ENCODE measurements around the gene MSH5. TPM values are rescaled to one million over a fixed set of nuclear protein-coding genes. Genes with fewer than 3 reads are reported as not detected.

MSH5 gene
- total and polyA plus RNA-seq, 9 of the 15 experiments (the other 6 are each of a cell fraction or from before 2014, with no cell fraction given), result 12.5 to 104 (median 46.6) TPM

DNA sequence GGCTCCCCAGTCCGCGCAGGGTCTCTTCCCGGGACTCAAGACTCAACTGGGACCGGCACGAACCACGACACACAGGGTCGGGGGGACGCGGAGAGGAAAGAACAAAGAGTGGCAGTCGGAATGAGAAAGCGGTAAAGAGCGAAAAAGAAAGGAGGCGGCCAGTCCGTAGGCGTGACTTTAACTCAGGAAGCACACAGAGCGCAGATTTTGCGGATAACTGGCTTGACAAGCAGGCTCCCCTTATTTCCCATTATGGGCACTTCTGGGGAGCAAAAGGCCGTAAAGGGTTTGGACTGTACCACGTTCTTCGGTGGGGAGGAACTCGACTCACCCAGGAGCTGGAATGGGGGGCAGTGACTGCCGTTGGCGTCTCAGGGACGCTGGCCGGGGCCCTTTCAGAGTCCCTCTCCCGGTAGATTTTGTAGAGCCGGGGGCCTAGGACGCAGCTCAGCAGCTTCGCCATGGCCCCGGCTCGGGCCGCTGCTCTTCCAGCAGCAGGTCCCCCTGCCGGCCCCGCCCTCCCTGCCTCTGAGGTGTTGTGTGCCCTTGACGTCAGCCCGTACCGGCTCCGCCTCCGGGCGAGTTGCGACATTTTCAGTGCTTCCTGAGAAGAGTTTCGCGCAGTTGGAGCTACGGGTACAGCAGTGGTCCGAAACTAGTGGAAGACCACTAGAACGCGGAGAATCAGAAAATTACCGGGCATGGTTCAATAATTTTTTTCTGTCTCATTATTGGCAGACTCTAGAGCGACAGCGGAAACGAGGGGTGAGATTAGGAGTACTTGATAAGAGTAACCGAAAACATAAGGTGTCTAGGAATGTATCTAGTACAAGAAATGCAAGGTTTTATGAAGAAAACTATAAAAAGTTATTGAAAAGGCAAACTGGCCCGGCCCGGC, 36.7 kb upstream of the MSH5 start, which contains the start of gene ABHD16A (continued):
- TF ChIP-seq, protein P1, sequence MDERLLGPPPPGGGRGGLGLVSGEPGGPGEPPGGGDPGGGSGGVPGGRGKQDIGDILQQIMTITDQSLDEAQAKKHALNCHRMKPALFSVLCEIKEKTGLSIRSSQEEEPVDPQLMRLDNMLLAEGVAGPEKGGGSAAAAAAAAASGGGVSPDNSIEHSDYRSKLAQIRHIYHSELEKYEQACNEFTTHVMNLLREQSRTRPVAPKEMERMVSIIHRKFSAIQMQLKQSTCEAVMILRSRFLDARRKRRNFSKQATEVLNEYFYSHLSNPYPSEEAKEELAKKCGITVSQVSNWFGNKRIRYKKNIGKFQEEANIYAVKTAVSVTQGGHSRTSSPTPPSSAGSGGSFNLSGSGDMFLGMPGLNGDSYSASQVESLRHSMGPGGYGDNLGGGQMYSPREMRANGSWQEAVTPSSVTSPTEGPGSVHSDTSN (CRISPR knock-in tag; IDR thresholded peaks at IDR 0.05; ENCODE audit: low read depth), result peak; percentile 11; the same call in 1 of the 2 replicates
- TF ChIP-seq, protein P1 (tag; conservative IDR thresholded peaks at IDR 0.05; ENCODE audit: low read depth), result peak; percentile 28; the same call in 1 of the 2 replicates
- peak; percentile 48; the same call in 1 of the 2 replicates for TF ChIP-seq TCF3 (CRISPR knock-in tag; IDR thresholded peaks at IDR 0.05)
- no peak for TF ChIP-seq HSF4 (CRISPR knock-in tag; IDR thresholded peaks at IDR 0.05; ENCODE audit: borderline replicate concordance)
- TF ChIP-seq KLF10 (CRISPR knock-in tag; IDR thresholded peaks at IDR 0.05), result no peak
- peak; percentile 74 for TF ChIP-seq TAF9B (IDR thresholded peaks at IDR 0.05; ENCODE audit: partially characterized antibody)
- no peak for TF ChIP-seq SAFB (IDR thresholded peaks at IDR 0.05; ENCODE audit: borderline replicate concordance, low read depth, low read length)
- TF ChIP-seq RFX5 (IDR thresholded peaks at IDR 0.05; ENCODE audit: low read depth, low read length), result peak; percentile 28; the same call in 1 of the 2 replicates
- TF ChIP-seq, protein P2, sequence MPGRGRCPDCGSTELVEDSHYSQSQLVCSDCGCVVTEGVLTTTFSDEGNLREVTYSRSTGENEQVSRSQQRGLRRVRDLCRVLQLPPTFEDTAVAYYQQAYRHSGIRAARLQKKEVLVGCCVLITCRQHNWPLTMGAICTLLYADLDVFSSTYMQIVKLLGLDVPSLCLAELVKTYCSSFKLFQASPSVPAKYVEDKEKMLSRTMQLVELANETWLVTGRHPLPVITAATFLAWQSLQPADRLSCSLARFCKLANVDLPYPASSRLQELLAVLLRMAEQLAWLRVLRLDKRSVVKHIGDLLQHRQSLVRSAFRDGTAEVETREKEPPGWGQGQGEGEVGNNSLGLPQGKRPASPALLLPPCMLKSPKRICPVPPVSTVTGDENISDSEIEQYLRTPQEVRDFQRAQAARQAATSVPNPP (IDR thresholded peaks at IDR 0.05; ENCODE audit: borderline replicate concordance, insufficient read depth, insufficient read length), result no peak
- TF ChIP-seq HNRNPL (IDR thresholded peaks at IDR 0.05; ENCODE audit: low read depth, low read length), result no peak
- peak; percentile 73; the same call in 1 of the 2 replicates for TF ChIP-seq BCL6 (CRISPR knock-in tag; IDR thresholded peaks at IDR 0.05)
- TF ChIP-seq, protein P3, sequence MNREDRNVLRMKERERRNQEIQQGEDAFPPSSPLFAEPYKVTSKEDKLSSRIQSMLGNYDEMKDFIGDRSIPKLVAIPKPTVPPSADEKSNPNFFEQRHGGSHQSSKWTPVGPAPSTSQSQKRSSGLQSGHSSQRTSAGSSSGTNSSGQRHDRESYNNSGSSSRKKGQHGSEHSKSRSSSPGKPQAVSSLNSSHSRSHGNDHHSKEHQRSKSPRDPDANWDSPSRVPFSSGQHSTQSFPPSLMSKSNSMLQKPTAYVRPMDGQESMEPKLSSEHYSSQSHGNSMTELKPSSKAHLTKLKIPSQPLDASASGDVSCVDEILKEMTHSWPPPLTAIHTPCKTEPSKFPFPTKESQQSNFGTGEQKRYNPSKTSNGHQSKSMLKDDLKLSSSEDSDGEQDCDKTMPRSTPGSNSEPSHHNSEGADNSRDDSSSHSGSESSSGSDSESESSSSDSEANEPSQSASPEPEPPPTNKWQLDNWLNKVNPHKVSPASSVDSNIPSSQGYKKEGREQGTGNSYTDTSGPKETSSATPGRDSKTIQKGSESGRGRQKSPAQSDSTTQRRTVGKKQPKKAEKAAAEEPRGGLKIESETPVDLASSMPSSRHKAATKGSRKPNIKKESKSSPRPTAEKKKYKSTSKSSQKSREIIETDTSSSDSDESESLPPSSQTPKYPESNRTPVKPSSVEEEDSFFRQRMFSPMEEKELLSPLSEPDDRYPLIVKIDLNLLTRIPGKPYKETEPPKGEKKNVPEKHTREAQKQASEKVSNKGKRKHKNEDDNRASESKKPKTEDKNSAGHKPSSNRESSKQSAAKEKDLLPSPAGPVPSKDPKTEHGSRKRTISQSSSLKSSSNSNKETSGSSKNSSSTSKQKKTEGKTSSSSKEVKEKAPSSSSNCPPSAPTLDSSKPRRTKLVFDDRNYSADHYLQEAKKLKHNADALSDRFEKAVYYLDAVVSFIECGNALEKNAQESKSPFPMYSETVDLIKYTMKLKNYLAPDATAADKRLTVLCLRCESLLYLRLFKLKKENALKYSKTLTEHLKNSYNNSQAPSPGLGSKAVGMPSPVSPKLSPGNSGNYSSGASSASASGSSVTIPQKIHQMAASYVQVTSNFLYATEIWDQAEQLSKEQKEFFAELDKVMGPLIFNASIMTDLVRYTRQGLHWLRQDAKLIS (CRISPR knock-in tag; IDR thresholded peaks at IDR 0.05), result peak; percentile 85
- TF ChIP-seq, protein P4, sequence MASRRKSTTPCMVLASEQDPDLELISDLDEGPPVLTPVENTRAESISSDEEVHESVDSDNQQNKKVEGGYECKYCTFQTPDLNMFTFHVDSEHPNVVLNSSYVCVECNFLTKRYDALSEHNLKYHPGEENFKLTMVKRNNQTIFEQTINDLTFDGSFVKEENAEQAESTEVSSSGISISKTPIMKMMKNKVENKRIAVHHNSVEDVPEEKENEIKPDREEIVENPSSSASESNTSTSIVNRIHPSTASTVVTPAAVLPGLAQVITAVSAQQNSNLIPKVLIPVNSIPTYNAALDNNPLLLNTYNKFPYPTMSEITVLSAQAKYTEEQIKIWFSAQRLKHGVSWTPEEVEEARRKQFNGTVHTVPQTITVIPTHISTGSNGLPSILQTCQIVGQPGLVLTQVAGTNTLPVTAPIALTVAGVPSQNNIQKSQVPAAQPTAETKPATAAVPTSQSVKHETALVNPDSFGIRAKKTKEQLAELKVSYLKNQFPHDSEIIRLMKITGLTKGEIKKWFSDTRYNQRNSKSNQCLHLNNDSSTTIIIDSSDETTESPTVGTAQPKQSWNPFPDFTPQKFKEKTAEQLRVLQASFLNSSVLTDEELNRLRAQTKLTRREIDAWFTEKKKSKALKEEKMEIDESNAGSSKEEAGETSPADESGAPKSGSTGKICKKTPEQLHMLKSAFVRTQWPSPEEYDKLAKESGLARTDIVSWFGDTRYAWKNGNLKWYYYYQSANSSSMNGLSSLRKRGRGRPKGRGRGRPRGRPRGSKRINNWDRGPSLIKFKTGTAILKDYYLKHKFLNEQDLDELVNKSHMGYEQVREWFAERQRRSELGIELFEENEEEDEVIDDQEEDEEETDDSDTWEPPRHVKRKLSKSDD (conservative IDR thresholded peaks at IDR 0.05; ENCODE audit: low read length), result no peak
- peak; percentile 91 for TF ChIP-seq POLR2AphosphoS5 (IDR thresholded peaks at IDR 0.05; ENCODE audit: control insufficient read depth, insufficient read depth, low read depth, low read length)
- peak; percentile 53; the same call in 1 of the 2 replicates for TF ChIP-seq KLF13 (tag; IDR thresholded peaks at IDR 0.05; ENCODE audit: borderline replicate concordance, low read depth)
- TF ChIP-seq ZNF354B (CRISPR knock-in tag; IDR thresholded peaks at IDR 0.05), result no peak
